Endothelial cell (in vitro differentiated cells): ENCODE measurements around the gene HDAC7. TPM values are rescaled to one million over a fixed set of nuclear protein-coding genes. Genes with fewer than 3 reads are reported as not detected.
"Not testable (repeated sequence)": the region's sequence is repeated elsewhere in the genome, so short reads cannot be mapped to it uniquely, and the experiment has no call there.

Experiments
- DNase-seq: peaks from one replicate; pipeline ENCODE4 v3.0.0; 2021; ENCODE audit warnings: low spot score
- H3K27ac Mint-ChIP-seq: one replicate; pipeline ENCODE4 v1.8.0; 2021; ENCODE audit warnings: mixed read lengths, inconsistent platforms; ENCODE audit not compliant: unreplicated experiment
- H3K27me3 Mint-ChIP-seq: one replicate; pipeline ENCODE4 v1.8.0; 2021; ENCODE audit warnings: mild to moderate bottlenecking, moderate library complexity, mixed read lengths, inconsistent platforms; ENCODE audit not compliant: unreplicated experiment
- H3K36me3 Mint-ChIP-seq: one replicate; pipeline ENCODE4 v1.8.0; 2021; ENCODE audit warnings: mild to moderate bottlenecking, low read depth, mixed read lengths, inconsistent platforms; ENCODE audit not compliant: unreplicated experiment
- H3K4me1 Mint-ChIP-seq: one replicate; pipeline ENCODE4 v1.8.0; 2021; ENCODE audit warnings: mild to moderate bottlenecking, mixed read lengths, inconsistent platforms; ENCODE audit not compliant: unreplicated experiment
- H3K4me3 Mint-ChIP-seq: one replicate; pipeline ENCODE4 v1.8.0; 2021; ENCODE audit warnings: mild to moderate bottlenecking, mixed read lengths, inconsistent platforms; ENCODE audit not compliant: unreplicated experiment
- H3K9me3 Mint-ChIP-seq: one replicate; pipeline ENCODE4 v1.8.0; 2021; ENCODE audit warnings: mixed read lengths, inconsistent platforms; ENCODE audit not compliant: unreplicated experiment
- total RNA-seq: library from RNA; stranded (reverse); fragmentation: NEBNext Ultra II Directional; extraction: Animal tissue kit (Norgen Biotek cat#: 25700); gene quantifications from one replicate; pipeline ENCODE4 v1.2.1, GENCODE V29; 2021; ENCODE audit not compliant: unreplicated experiment
- TF ChIP-seq, protein P1 (sequence below): fragments of 200-600 bp; sonication (generic); IDR thresholded peaks from one replicate; pipeline ENCODE4 v1.5.0; 2021; ENCODE audit warnings: antibody characterized with exemption; ENCODE audit not compliant: unreplicated experiment

Gene HDAC7
- total RNA-seq, 1 donor from 2014 or later = 387 TPM

DNA sequence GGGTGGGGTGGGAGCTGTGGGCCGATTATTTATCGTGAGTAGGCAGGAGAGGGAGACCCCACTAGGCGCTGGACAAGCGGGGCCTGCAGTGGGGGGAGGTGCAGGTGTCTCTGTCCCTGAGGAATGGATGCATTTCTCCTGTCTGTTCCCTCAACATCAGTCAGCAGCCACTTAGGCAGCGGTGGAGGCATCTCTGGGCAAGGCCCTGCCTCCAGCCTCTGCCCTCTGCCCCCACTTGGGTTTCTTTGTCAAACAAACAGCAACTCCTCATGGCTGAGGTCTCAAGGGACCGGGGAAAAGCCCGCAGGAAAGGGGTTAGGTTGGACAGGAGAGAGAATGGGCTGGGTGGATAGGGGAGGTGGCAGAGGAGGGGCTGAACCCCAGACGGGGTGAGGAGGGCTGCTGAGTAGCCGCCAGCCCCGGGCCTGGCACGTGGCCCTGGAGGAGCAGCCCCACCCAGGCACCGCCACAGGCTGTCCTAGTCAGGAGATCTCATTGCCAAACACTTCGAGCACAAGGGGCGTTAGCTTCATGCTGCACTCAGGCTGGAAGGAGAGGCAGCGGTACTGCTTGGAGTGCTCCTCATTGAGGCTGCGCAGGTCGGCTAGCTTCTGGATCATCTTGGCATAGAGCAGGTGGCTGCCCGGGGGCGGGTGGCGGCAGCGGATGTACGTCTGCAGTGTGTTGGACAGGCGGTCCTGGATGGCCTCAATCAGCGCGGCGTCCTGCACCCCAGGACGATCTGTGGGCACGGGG, 24.7 kb upstream of the HDAC7 start:
- no peak for DNase-seq
- no peaks in the 10 kb centered on the region for H3K9me3 Mint-ChIP-seq
- peaks cover 15% of the 10 kb centered on the region for H3K36me3 Mint-ChIP-seq
- H3K27me3 Mint-ChIP-seq = peaks cover 11% of the 10 kb centered on the region
- no peak overlapping the region for H3K27ac Mint-ChIP-seq
- TF ChIP-seq, protein P1, sequence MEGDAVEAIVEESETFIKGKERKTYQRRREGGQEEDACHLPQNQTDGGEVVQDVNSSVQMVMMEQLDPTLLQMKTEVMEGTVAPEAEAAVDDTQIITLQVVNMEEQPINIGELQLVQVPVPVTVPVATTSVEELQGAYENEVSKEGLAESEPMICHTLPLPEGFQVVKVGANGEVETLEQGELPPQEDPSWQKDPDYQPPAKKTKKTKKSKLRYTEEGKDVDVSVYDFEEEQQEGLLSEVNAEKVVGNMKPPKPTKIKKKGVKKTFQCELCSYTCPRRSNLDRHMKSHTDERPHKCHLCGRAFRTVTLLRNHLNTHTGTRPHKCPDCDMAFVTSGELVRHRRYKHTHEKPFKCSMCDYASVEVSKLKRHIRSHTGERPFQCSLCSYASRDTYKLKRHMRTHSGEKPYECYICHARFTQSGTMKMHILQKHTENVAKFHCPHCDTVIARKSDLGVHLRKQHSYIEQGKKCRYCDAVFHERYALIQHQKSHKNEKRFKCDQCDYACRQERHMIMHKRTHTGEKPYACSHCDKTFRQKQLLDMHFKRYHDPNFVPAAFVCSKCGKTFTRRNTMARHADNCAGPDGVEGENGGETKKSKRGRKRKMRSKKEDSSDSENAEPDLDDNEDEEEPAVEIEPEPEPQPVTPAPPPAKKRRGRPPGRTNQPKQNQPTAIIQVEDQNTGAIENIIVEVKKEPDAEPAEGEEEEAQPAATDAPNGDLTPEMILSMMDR = no peak
- peaks cover 42% of the 10 kb centered on the region for H3K4me1 Mint-ChIP-seq
- H3K4me3 Mint-ChIP-seq = no peak overlapping the region

DNA sequence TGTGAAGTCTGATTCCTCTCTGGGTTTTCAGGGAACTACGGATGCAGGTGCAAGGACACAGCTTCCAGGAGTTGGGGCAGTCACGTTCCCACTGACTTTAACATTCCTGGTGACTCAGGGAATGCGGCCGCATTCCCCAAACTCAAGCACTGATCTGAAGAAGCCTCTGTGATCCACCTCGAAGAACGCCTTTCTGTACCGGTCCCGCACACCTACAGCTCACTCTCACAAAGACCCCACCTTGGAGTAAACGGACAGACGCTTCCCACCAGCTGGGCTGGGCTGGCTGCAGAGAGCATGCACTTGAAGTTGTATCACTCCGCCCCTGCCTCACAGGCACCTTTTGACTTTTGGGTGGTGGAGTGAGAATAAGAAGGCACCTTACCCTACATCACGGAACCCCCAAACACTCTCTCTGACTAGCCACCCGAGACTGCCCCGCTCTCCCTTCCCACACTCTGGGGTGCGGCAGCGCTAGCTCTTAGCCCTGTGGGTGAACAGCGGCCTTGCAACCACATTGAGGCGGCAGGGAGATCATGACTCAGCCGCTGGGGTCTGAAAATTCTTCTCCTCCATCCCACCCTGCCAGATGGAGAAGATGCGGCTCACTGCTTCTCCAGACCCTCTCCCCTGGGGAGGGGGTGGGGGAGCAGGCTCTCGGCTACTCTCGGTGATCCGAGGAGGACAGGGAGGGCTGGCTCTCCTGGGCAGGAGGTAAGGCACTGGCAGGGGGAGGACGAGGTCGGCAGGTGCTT, 23.7 kb upstream of the HDAC7 start:
- Mint-ChIP-seq H3K4me3 (no peak overlapping the region), H3K27me3 (peaks cover 14% of the 10 kb centered on the region), H3K36me3 (peaks cover 15% of the 10 kb centered on the region), H3K4me1 (peaks cover 36% of the 10 kb centered on the region), H3K9me3 (no peaks in the 10 kb centered on the region), H3K27ac (no peak overlapping the region)
- TF ChIP-seq, protein P1 = no peak
- DNase-seq = no peak

GRCh38 chr12:47842543-47842942, 22.8 kb upstream of the HDAC7 start:
- DNase-seq, H3K4me3 Mint-ChIP-seq, H3K27ac Mint-ChIP-seq, H3K9me3 Mint-ChIP-seq: not testable (repeated sequence)
- peaks cover 15% of the 10 kb centered on the region for H3K27me3 Mint-ChIP-seq
- peaks cover 15% of the 10 kb centered on the region for H3K36me3 Mint-ChIP-seq
- peaks cover 41% of the 10 kb centered on the region for H3K4me1 Mint-ChIP-seq

DNA sequence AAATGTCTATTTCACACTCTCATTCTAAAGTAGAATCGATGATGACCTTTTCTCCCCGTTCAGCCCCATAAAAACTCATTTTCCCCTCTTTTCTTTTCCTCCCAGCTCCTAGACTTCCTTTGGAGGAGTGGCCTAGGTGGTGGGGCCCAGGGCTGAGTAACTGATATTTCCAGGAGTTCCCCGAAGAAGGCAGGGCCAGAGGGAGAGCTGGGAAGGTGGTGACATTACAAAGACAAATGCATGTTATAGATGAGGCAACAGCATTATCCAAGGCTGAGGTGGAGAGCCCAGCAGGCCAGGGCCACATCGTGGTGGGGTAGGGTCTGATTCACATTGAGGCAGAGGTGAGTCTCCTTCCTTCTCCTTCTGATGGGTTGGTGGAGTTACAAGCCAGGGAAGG, 22.2 kb upstream of the HDAC7 start:
- Mint-ChIP-seq H3K36me3 (peaks cover 9% of the 10 kb centered on the region), H3K4me3 (no peak overlapping the region), H3K9me3 (no peaks in the 10 kb centered on the region), H3K27me3 (peaks cover 11% of the 10 kb centered on the region), H3K27ac (no peak overlapping the region), H3K4me1 (peaks cover 37% of the 10 kb centered on the region)
- no peak for DNase-seq
- TF ChIP-seq, protein P1 = no peak

GRCh38 chr12:47841501-47841900, 21.8 kb upstream of the HDAC7 start:
- TF ChIP-seq, protein P1 = no peak
- H3K4me1 Mint-ChIP-seq = peaks cover 35% of the 10 kb centered on the region
- H3K27me3 Mint-ChIP-seq = peaks cover 13% of the 10 kb centered on the region
- H3K27ac Mint-ChIP-seq = no peak overlapping the region
- no peaks in the 10 kb centered on the region for H3K9me3 Mint-ChIP-seq
- no peak overlapping the region for H3K4me3 Mint-ChIP-seq
- no peak for DNase-seq
- H3K36me3 Mint-ChIP-seq = peaks cover 9% of the 10 kb centered on the region
